A549 (cell line): ENCODE measurements around the gene GCAT. TPM values are rescaled to one million over a fixed set of nuclear protein-coding genes. Genes with fewer than 3 reads are reported as not detected.

ENCODE experiments used
- ATAC-seq, 2 experiments: fragments of 200-7000 bp in 1 of 2; fragments of >200 bp in 1 of 2; cut with Nextera tagmentation in 1 of 2; cut with Tn5 transposase in 1 of 2; 3 replicates each; pipeline versions ENCODE4 v1.8.0 to v1.9.1; 2018 to 2020; ENCODE audit warnings: mild to moderate bottlenecking in 1 of 2, moderate library complexity in 1 of 2
- CTCF ChIA-PET: fragments of 300-600 bp; sonication (Branson Sonifier 250); formaldehyde crosslinking; extraction: SDS; loops from one replicate; lab custom pipeline; 2021; ENCODE audit warnings: antibody characterized with exemption, inconsistent platforms; lab: Yijun Ruan, JAX
- POLR2A ChIA-PET: fragments of 350-600 bp; formaldehyde crosslinking; extraction: SDS; loops from one replicate; lab custom pipeline; 2021; ENCODE audit warnings: antibody characterized with exemption, inconsistent platforms; lab: Yijun Ruan, JAX
- DNase-seq, 2 experiments: peaks; one replicate each; pipeline versions ENCODE4 v3.0.0 to v3.0.0-alpha.2; 2011 to 2016; ENCODE audit warnings: low read depth in 1 of 2, low spot score in 1 of 2
- FAIRE-seq: peaks from 2 replicates; lab custom pipeline; 2011; peaks lifted over from hg19 to GRCh38; lab: Jason Lieb, UNC
- H3K27ac ChIP-seq, 2 experiments: fragments of >200 bp; sonication (Bioruptor Twin); formaldehyde crosslinking; 3 replicates each; pipeline ENCODE4 v1.5.1; 2016 to 2017
- H3K4me1 ChIP-seq: fragments of >200 bp; sonication (Bioruptor Twin); formaldehyde crosslinking; 3 replicates; pipeline ENCODE4 v1.6.1; 2016
- H3K4me2 ChIP-seq: fragments of >200 bp; sonication (Bioruptor Twin); formaldehyde crosslinking; 3 replicates; pipeline ENCODE4 v1.6.1; 2016
- H3K4me3 ChIP-seq: fragments of >200 bp; sonication (Bioruptor Twin); formaldehyde crosslinking; 3 replicates; pipeline ENCODE4 v1.5.1; 2016
- H3K9me3 ChIP-seq: fragments of >200 bp; sonication (Bioruptor Twin); formaldehyde crosslinking; 3 replicates; pipeline ENCODE4 v1.6.1; 2016
- BHLHE40 ChIP-seq: IDR thresholded peaks from 2 replicates; pipeline ENCODE4 v1.6.1; 2012; ENCODE audit warnings: low read depth, low read length, inconsistent platforms
- CBX2 ChIP-seq: fragments of 200-600 bp; sonication (generic); IDR thresholded peaks from 2 replicates; pipeline ENCODE4 v1.6.1; 2016; ENCODE audit warnings: low read depth, mild to moderate bottlenecking, borderline replicate concordance
- CHD2 ChIP-seq: fragments of 150-350 bp; IDR thresholded peaks from 2 replicates; pipeline ENCODE4 v1.6.1; 2014; ENCODE audit warnings: low read length; ENCODE audit not compliant: partially characterized antibody
- E2F6 ChIP-seq: IDR thresholded peaks from 2 replicates; pipeline ENCODE4 v1.6.1; 2012; ENCODE audit warnings: low read depth, borderline replicate concordance
- EP300 ChIP-seq, 2 experiments: fragments of >200 bp; sonication (Bioruptor Twin); formaldehyde crosslinking; IDR thresholded peaks; 2 replicates in 1 of 2; 3 replicates in 1 of 2; pipeline ENCODE4 v1.6.1; 2016 to 2017
- ESRRA ChIP-seq: fragments of 150-350 bp; IDR thresholded peaks from 2 replicates; pipeline ENCODE4 v1.6.1; 2014; ENCODE audit warnings: mild to moderate bottlenecking, low read length, borderline replicate concordance
- FOSB ChIP-seq: fragments of 250-450 bp; sonication (Bioruptor Pico); IDR thresholded peaks from 2 replicates; pipeline ENCODE4 v1.5.0; 2020; ENCODE audit warnings: mild to moderate bottlenecking, moderate library complexity
- HDAC2 ChIP-seq: fragments of 200-600 bp; sonication (generic); IDR thresholded peaks from 2 replicates; pipeline ENCODE4 v1.6.1; 2016
- HES2 ChIP-seq: fragments of >200 bp; sonication (Bioruptor Twin); formaldehyde crosslinking; IDR thresholded peaks from 2 replicates; pipeline ENCODE4 v1.6.1; 2016
- HEYL ChIP-seq: fragments of 250-450 bp; sonication (Bioruptor Pico); IDR thresholded peaks from 2 replicates; pipeline ENCODE4 v1.8.0; 2021; ENCODE audit warnings: mild to moderate bottlenecking, moderate library complexity
- HMGXB4 ChIP-seq: fragments of 250-450 bp; sonication (Bioruptor Pico); IDR thresholded peaks from 2 replicates; pipeline ENCODE4 v1.5.0; 2021; ENCODE audit warnings: mild to moderate bottlenecking, moderate library complexity, borderline replicate concordance
- HOXA7 ChIP-seq: fragments of 250-450 bp; sonication (Bioruptor Pico); IDR thresholded peaks from 2 replicates; pipeline ENCODE4 v1.5.0; 2020; ENCODE audit warnings: mild to moderate bottlenecking, moderate library complexity
- HOXB5 ChIP-seq: fragments of 250-450 bp; sonication (Bioruptor Pico); IDR thresholded peaks from 2 replicates; pipeline ENCODE4 v1.5.0; 2020; ENCODE audit warnings: mild to moderate bottlenecking, moderate library complexity
- KDM5A ChIP-seq: fragments of 200-600 bp; sonication (generic); IDR thresholded peaks from 2 replicates; pipeline ENCODE4 v1.6.1; 2016; ENCODE audit warnings: antibody characterized with exemption, mild to moderate bottlenecking
- MYC ChIP-seq: IDR thresholded peaks from 2 replicates; pipeline ENCODE4 v1.6.1; 2012; ENCODE audit warnings: mild to moderate bottlenecking, inconsistent platforms, low read length, improper control_type of control experiment, borderline replicate concordance
- NPAS2 ChIP-seq: fragments of 250-450 bp; sonication (Bioruptor Pico); IDR thresholded peaks from 2 replicates; pipeline ENCODE4 v1.8.0; 2022; ENCODE audit warnings: mild to moderate bottlenecking, moderate library complexity, borderline replicate concordance
- NR3C1 ChIP-seq: fragments of >200 bp; sonication (Bioruptor Twin); formaldehyde crosslinking; IDR thresholded peaks from 3 replicates; pipeline ENCODE4 v1.6.1; 2017
- PHF8 ChIP-seq: fragments of 200-600 bp; sonication (generic); IDR thresholded peaks from 2 replicates; pipeline ENCODE4 v1.6.1; 2016; ENCODE audit warnings: low read depth, mild to moderate bottlenecking, antibody characterized with exemption, moderate library complexity, borderline replicate concordance
- POLR2A ChIP-seq: IDR thresholded peaks from 2 replicates; pipeline ENCODE4 v1.6.1; 2012; ENCODE audit warnings: mild to moderate bottlenecking, low read length
- RCOR1 ChIP-seq: fragments of 150-350 bp; IDR thresholded peaks from 2 replicates; pipeline ENCODE4 v1.6.1; 2014; ENCODE audit warnings: antibody characterized with exemption, low read length, low read depth
- RFX5 ChIP-seq: fragments of 450-650 bp; IDR thresholded peaks from 2 replicates; pipeline ENCODE4 v1.7.1; 2014; ENCODE audit warnings: antibody characterized with exemption, mild to moderate bottlenecking, moderate library complexity
- RNF2 ChIP-seq: fragments of 200-600 bp; sonication (generic); IDR thresholded peaks from 2 replicates; pipeline ENCODE4 v1.6.1; 2016; ENCODE audit warnings: low read depth, mild to moderate bottlenecking, antibody characterized with exemption, moderate library complexity, borderline replicate concordance
- SREBF2 ChIP-seq: fragments of 450-650 bp; IDR thresholded peaks from 2 replicates; pipeline ENCODE4 v1.6.1; 2014; ENCODE audit warnings: mild to moderate bottlenecking, moderate library complexity
- ZFP36 ChIP-seq: fragments of 450-650 bp; IDR thresholded peaks from 2 replicates; pipeline ENCODE4 v1.6.1; 2014; ENCODE audit warnings: borderline replicate concordance; ENCODE audit not compliant: partially characterized antibody
- ZNF302 ChIP-seq: fragments of 250-450 bp; sonication (Bioruptor Pico); IDR thresholded peaks from 2 replicates; pipeline ENCODE4 v1.9.0; 2021; ENCODE audit warnings: inconsistent platforms, mild to moderate bottlenecking, moderate library complexity
- ZSCAN20 ChIP-seq: fragments of 250-450 bp; sonication (Bioruptor Pico); IDR thresholded peaks from 2 replicates; pipeline ENCODE4 v1.8.0; 2022; ENCODE audit warnings: mild to moderate bottlenecking, moderate library complexity
- WGBS: methylation state at CpG from one replicate; pipeline ENCODE4 v1.1.6; 2017; ENCODE audit errors: missing lambda C conversion rate; 5-methylcytosine and 5-hydroxymethylcytosine counted together
- polyA plus RNA-seq, 4 experiments: library from polyadenylated mRNA; depleted of rRNA in 3 of 4; stranded (reverse); fragments of >200 nt; fragmentation: RNase III in 1 of 4; extraction: RNeasy Plus Mini Kit Qiagen cat#74134 plus additional on column Dnase treatment in 1 of 4; gene quantifications; 2 replicates in 3 of 4; 3 replicates in 1 of 4; pipeline ENCODE4 v1.2.3, GENCODE V29; 2011 to 2017
- TF ChIP-seq, protein P1 (sequence below): IDR thresholded peaks from 2 replicates; pipeline ENCODE4 v1.6.1; 2012
- TF ChIP-seq, protein P2 (sequence below): fragments of >200 bp; sonication (Bioruptor Twin); formaldehyde crosslinking; IDR thresholded peaks from 3 replicates; pipeline ENCODE4 v1.6.1; 2016

Gene GCAT
- polyA plus RNA-seq, 2 of the 4 experiments (the other 2 are of a cell fraction): 1.2 to 2.1 TPM

DNA sequence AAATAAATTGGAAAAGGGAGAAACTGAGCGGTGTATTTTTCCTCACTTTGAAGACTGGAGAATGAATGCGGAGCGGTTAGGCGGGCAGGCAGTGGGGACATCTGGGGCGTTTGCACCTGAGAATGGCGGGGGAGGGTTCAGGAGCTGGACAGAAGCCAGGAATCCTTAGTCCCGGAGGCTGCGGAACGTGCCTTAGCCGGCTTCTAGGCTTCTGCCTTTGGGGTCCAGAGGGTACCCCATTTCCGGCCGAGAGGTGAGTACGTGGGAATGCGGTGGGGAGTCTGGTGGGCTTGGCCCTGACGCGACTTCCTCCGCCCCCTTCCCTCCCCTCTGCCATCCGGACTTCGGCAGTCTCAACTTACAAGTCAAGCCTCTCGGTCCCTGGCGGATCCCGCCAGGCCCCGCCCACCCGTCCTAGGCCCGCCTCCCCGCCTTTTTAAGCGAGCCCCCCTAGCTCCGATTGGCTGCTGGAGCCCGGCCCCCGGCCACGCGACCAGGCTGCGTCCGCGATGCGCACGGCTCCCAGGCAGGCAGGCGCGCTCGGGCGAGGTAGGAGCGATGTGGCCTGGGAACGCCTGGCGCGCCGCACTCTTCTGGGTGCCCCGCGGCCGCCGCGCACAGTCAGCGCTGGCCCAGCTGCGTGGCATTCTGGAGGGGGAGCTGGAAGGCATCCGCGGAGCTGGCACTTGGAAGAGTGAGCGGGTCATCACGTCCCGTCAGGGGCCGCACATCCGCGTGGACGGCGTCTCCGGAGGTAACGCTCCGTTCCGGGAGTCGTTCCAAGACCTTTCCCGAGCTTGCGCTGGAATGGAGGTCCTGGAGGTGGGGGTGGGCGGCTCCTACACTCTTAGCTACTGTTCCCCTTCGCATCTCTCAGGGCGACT, at the start of gene GCAT (continued):
- no peak for TF ChIP-seq SREBF2
- TF ChIP-seq BHLHE40: no peak; the same call in 1 of the 2 replicates
- TF ChIP-seq ESRRA: no peak
- TF ChIP-seq KDM5A: no peak
- TF ChIP-seq MYC: no peak
- TF ChIP-seq HOXB5 (CRISPR knock-in tag): no peak
- TF ChIP-seq HDAC2: no peak
- TF ChIP-seq, protein P1, sequence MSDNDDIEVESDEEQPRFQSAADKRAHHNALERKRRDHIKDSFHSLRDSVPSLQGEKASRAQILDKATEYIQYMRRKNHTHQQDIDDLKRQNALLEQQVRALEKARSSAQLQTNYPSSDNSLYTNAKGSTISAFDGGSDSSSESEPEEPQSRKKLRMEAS: peak; percentile 82
- no peak for TF ChIP-seq CBX2
- no peak for TF ChIP-seq RFX5
- peak; percentile 47; the same call in 1 of the 2 replicates for TF ChIP-seq E2F6
- TF ChIP-seq HES2: no peak

DNA sequence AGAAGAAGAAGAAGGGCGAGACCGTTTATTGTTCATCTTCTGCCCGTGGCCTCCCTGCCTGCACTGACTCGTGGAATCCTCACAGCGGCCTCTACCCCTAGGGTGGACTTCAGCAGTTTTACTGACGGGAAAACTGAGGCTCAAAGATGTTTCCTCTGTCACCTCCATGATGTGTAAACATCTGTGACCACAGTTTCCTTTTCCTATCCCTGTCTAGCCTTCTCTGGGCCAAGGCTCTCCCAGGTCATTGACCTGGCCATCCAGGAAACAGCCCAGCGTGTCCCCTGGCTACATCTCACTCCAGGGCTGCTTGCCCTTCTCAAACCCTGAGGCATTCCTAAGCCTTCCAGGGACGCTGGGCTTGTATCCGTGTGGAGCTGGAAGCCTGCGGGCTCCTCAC, 49.0 kb upstream of the GCAT start:
- no peak for FAIRE-seq
- TF ChIP-seq NPAS2 (no peak), SREBF2 (no peak), RCOR1 (no peak), RNF2 (no peak), HOXA7 (CRISPR knock-in tag) (no peak), POLR2A (no peak), ZNF302 (no peak), HMGXB4 (CRISPR knock-in tag) (no peak), MYC (no peak), NR3C1 (no peak), FOSB (CRISPR knock-in tag) (no peak), PHF8 (no peak), ESRRA (no peak), HEYL (CRISPR knock-in tag) (no peak), ZFP36 (no peak), ZSCAN20 (CRISPR knock-in tag) (no peak), CHD2 (no peak), EP300 (IDR thresholded peaks at IDR 0.05) (no peak)
- TF ChIP-seq, protein P1: no peak
- TF ChIP-seq, protein P2, sequence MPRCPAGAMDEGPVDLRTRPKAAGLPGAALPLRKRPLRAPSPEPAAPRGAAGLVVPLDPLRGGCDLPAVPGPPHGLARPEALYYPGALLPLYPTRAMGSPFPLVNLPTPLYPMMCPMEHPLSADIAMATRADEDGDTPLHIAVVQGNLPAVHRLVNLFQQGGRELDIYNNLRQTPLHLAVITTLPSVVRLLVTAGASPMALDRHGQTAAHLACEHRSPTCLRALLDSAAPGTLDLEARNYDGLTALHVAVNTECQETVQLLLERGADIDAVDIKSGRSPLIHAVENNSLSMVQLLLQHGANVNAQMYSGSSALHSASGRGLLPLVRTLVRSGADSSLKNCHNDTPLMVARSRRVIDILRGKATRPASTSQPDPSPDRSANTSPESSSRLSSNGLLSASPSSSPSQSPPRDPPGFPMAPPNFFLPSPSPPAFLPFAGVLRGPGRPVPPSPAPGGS: no peak
- ChIA-PET POLR2A (no interaction called here), CTCF (interaction anchor here (1.6 to 1.7 kb wide), 2 partner anchors 33 to 78 kb away, joined by 3 to 4 read pairs; no protein-coding TSS in a partner anchor)
- ATAC-seq: no peak; a peak in 1 of 6 replicates
- DNase-seq: no peak
- H3K27ac ChIP-seq: peak overlapping the region; percentile 2 to 67; a peak in 1 of 6 replicates
- H3K4me3 ChIP-seq: no peak overlapping the region
- H3K4me1 ChIP-seq: peaks cover 59% of the 10 kb centered on the region
- no peak overlapping the region for H3K4me2 ChIP-seq
- 65% methylated on average over 10 of the region's 10 CpGs for WGBS
- no peaks in the 10 kb centered on the region for H3K9me3 ChIP-seq
